ENCODE data around the gene BCAS1. TPM values are rescaled to one million over a fixed set of nuclear protein-coding genes. Genes with fewer than 3 reads are reported as not detected.
"Not testable (repeated sequence)": the region's sequence is repeated elsewhere in the genome, so short reads cannot be mapped to it uniquely, and the experiment has no call there.

The BCAS1 gene
- total and polyA plus RNA-seq, 3 donors from 2014 or later, result 2.4 to 8.8 (median 3.3) TPM

DNA sequence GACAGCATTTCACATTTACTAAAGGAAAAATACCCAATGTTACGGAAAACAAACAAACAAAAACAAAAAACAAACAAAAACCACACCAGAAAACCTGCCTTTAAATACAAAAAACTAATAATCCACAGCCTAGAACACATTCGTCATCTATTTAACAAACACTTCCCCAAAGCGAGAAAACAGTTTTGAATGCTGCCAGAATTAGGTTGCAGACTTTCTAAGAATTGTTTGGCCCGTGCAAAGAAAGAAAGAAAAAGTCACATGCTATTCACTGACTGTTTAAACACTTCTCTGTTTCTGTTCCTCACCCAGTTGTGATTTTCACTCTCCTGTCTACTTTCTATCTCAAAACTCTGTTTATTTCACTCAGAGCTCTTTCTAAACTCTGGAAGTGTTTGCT lies 52.5 kb downstream of the BCAS1 start:
- TF ChIP-seq, protein P1, sequence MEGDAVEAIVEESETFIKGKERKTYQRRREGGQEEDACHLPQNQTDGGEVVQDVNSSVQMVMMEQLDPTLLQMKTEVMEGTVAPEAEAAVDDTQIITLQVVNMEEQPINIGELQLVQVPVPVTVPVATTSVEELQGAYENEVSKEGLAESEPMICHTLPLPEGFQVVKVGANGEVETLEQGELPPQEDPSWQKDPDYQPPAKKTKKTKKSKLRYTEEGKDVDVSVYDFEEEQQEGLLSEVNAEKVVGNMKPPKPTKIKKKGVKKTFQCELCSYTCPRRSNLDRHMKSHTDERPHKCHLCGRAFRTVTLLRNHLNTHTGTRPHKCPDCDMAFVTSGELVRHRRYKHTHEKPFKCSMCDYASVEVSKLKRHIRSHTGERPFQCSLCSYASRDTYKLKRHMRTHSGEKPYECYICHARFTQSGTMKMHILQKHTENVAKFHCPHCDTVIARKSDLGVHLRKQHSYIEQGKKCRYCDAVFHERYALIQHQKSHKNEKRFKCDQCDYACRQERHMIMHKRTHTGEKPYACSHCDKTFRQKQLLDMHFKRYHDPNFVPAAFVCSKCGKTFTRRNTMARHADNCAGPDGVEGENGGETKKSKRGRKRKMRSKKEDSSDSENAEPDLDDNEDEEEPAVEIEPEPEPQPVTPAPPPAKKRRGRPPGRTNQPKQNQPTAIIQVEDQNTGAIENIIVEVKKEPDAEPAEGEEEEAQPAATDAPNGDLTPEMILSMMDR (IDR thresholded peaks at IDR 0.05), result no peak
- no peak for TF ChIP-seq POLR2A (IDR thresholded peaks at IDR 0.05)
- no peaks in the 10 kb centered on the region for H3K9me3 ChIP-seq
- 74 to 80% methylated on average over 4 of the region's 4 CpGs for WGBS, 2 donors
- H3K4me1 ChIP-seq, result no peaks in the 10 kb centered on the region
- DNase-seq, result no peak
- H3K27ac ChIP-seq, result no peak overlapping the region
- no peak overlapping the region for H3K4me3 ChIP-seq
- no peaks in the 10 kb centered on the region for H3K27me3 ChIP-seq
- intact Hi-C loops (cut with DNase I; ENCODE audit: low total_unique reads), result no loop called here
- H3K36me3 ChIP-seq (ENCODE audit: low read depth, missing control alignments), result no peaks in the 10 kb centered on the region

- no peaks in the 10 kb centered on the region for H3K4me1 ChIP-seq
- H3K27me3 ChIP-seq, result no peaks in the 10 kb centered on the region
- no peaks in the 10 kb centered on the region for H3K36me3 ChIP-seq (ENCODE audit: low read depth, missing control alignments)
- H3K27ac ChIP-seq, result no peak overlapping the region
- intact Hi-C loops (cut with DNase I; ENCODE audit: low total_unique reads), result no loop called here
- TF ChIP-seq, protein P1 (IDR thresholded peaks at IDR 0.05), result no peak
- no peak for TF ChIP-seq POLR2A (IDR thresholded peaks at IDR 0.05)
- no peaks in the 10 kb centered on the region for H3K9me3 ChIP-seq
- H3K4me3 ChIP-seq, result no peak overlapping the region
- no peak for DNase-seq
- WGBS, 2 donors, result 78 to 93% methylated on average over 1 of the region's 1 CpG
These were observed 54.9 kb downstream of the BCAS1 start for GRCh38 chr20:54015496-54015895.

GRCh38 chr20:54014293-54014926 lies 56.0 kb downstream of the BCAS1 start:
- WGBS, 2 donors, result 66 to 68% methylated on average over 7 of the region's 7 CpGs
- intact Hi-C loops (cut with DNase I; ENCODE audit: low total_unique reads), result no loop called here
- H3K27me3 ChIP-seq, result no peaks in the 10 kb centered on the region
- no peak for TF ChIP-seq POLR2A (IDR thresholded peaks at IDR 0.05)
- TF ChIP-seq, protein P1 (IDR thresholded peaks at IDR 0.05), result no peak
- no peak overlapping the region for H3K27ac ChIP-seq
- H3K9me3 ChIP-seq, result no peaks in the 10 kb centered on the region
- DNase-seq, result no peak
- no peaks in the 10 kb centered on the region for H3K36me3 ChIP-seq (ENCODE audit: low read depth, missing control alignments)
- H3K4me1 ChIP-seq, result no peaks in the 10 kb centered on the region
- H3K4me3 ChIP-seq, result no peak overlapping the region

- DNase-seq, result no peak
- Histone ChIP-seq H3K4me3 (no peak overlapping the region), H3K9me3 (no peaks in the 10 kb centered on the region), H3K36me3 (ENCODE audit: low read depth, missing control alignments) (no peaks in the 10 kb centered on the region), H3K27me3 (no peaks in the 10 kb centered on the region), H3K27ac (no peak overlapping the region), H3K4me1 (no peaks in the 10 kb centered on the region)
- intact Hi-C loops (cut with DNase I; ENCODE audit: low total_unique reads), result no loop called here
- no peak for TF ChIP-seq POLR2A (IDR thresholded peaks at IDR 0.05)
- TF ChIP-seq, protein P1 (IDR thresholded peaks at IDR 0.05), result no peak
- WGBS, 2 donors, result 78 to 80% methylated on average over 4 of the region's 4 CpGs
These were observed 56.9 kb downstream of the BCAS1 start for GRCh38 chr20:54013471-54013870.

- 78 to 91% methylated on average over 4 of the region's 4 CpGs for WGBS, 2 donors
- H3K4me1 ChIP-seq, result no peaks in the 10 kb centered on the region
- no peaks in the 10 kb centered on the region for H3K9me3 ChIP-seq
- intact Hi-C loops (cut with DNase I; ENCODE audit: low total_unique reads), result no loop called here
- no peaks in the 10 kb centered on the region for H3K36me3 ChIP-seq (ENCODE audit: low read depth, missing control alignments)
- H3K27ac ChIP-seq, result no peak overlapping the region
- TF ChIP-seq POLR2A (IDR thresholded peaks at IDR 0.05), result no peak
- TF ChIP-seq, protein P1 (IDR thresholded peaks at IDR 0.05), result no peak
- H3K4me3 ChIP-seq, result no peak overlapping the region
- no peak for DNase-seq
- no peaks in the 10 kb centered on the region for H3K27me3 ChIP-seq
These were observed 59.0 kb downstream of the BCAS1 start for GRCh38 chr20:54011346-54011745.

GRCh38 chr20:54006216-54006615 lies 64.2 kb downstream of the BCAS1 start:
- H3K36me3 ChIP-seq (ENCODE audit: low read depth, missing control alignments); H3K27ac ChIP-seq; DNase-seq; H3K27me3 ChIP-seq; intact Hi-C loops (cut with DNase I; ENCODE audit: low total_unique reads); H3K4me1 ChIP-seq; H3K9me3 ChIP-seq; H3K4me3 ChIP-seq: not testable (repeated sequence)
- 85 to 96% methylated on average over 7 of the region's 7 CpGs for WGBS, 2 donors
